Measurements from ENCODE around the gene KCTD16. TPM values are rescaled to one million over a fixed set of nuclear protein-coding genes. Genes with fewer than 3 reads are reported as not detected.

KCTD16 gene
- total and polyA plus RNA-seq, 2 experiments from 2014 or later: 0.45 to 3.4 TPM

DNA sequence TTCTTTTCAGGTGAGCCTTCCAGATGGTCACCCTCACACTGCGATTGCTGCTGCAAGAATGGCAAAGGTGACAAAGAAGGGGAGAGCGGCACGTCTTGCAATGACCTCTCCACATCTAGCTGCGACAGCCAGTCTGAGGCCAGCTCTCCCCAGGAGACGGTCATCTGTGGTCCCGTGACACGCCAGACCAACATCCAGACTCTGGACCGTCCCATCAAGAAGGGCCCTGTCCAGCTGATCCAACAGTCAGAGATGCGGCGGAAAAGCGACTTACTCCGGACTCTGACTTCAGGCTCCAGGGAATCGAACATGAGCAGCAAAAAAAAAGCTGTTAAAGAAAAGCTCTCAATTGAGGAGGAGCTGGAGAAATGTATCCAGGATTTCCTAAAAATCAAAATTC, 303.0 kb downstream of the KCTD16 start:
- H3K27ac ChIP-seq: no peak overlapping the region
- H3K36me3 ChIP-seq (replicated peaks; ENCODE audit: insufficient read depth, low read depth): no peaks in the 10 kb centered on the region
- H2AFZ ChIP-seq: no peak overlapping the region
- DNase-seq (ENCODE audit: low spot score): no peak
- no peaks in the 10 kb centered on the region for H3K9me2 ChIP-seq (replicated peaks; ENCODE audit: insufficient read depth)
- no peak overlapping the region for H3K4me3 ChIP-seq
- H4K20me1 ChIP-seq (ENCODE audit: insufficient read depth, poor library complexity, severe bottlenecking): no peaks in the 10 kb centered on the region
- H3K79me2 ChIP-seq: no peaks in the 10 kb centered on the region
- H3K9me3 ChIP-seq (ENCODE audit: low read depth): no peaks in the 10 kb centered on the region
- TF ChIP-seq, protein P1, sequence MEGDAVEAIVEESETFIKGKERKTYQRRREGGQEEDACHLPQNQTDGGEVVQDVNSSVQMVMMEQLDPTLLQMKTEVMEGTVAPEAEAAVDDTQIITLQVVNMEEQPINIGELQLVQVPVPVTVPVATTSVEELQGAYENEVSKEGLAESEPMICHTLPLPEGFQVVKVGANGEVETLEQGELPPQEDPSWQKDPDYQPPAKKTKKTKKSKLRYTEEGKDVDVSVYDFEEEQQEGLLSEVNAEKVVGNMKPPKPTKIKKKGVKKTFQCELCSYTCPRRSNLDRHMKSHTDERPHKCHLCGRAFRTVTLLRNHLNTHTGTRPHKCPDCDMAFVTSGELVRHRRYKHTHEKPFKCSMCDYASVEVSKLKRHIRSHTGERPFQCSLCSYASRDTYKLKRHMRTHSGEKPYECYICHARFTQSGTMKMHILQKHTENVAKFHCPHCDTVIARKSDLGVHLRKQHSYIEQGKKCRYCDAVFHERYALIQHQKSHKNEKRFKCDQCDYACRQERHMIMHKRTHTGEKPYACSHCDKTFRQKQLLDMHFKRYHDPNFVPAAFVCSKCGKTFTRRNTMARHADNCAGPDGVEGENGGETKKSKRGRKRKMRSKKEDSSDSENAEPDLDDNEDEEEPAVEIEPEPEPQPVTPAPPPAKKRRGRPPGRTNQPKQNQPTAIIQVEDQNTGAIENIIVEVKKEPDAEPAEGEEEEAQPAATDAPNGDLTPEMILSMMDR (IDR thresholded peaks at IDR 0.05; ENCODE audit: poor library complexity): no peak
- TF ChIP-seq EZH2phosphoT487 (IDR thresholded peaks at IDR 0.05; ENCODE audit: low read depth, severe bottlenecking, unreplicated experiment): no peak
- no peak for TF ChIP-seq EZH2 (IDR thresholded peaks at IDR 0.05; ENCODE audit: borderline replicate concordance)
- H3K4me1 ChIP-seq (ENCODE audit: insufficient read depth): peaks cover 6% of the 10 kb centered on the region
- 97% methylated on average over 13 of the region's 13 CpGs for WGBS (ENCODE audit: low lambda C conversion rate, missing lambda C conversion rate)
- H3K27me3 ChIP-seq: no peaks in the 10 kb centered on the region
- no peak overlapping the region for H3K4me2 ChIP-seq

DNA sequence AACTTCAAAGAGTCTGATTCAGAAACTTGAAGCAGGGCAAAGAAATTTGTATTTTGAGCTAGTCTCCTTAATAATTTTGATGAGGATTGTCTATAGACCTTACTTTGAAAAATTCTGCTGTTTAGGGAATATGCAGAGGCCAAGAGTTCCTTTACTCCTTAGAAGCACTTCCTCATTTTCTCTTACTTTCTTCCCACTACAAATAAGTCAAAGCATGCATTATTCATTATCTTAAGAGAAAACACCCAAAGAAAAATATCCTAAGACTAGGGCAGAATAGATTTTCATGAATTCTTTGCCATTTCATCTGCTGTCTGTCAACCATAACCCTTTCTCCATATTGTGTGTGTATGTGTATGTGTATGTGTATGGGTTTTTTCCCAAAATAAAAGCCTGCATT, 307.9 kb downstream of the KCTD16 start:
- H3K4me3 ChIP-seq: no peak overlapping the region
- no peaks in the 10 kb centered on the region for H4K20me1 ChIP-seq (ENCODE audit: insufficient read depth, poor library complexity, severe bottlenecking)
- no peaks in the 10 kb centered on the region for H3K9me2 ChIP-seq (replicated peaks; ENCODE audit: insufficient read depth)
- TF ChIP-seq EZH2phosphoT487 (IDR thresholded peaks at IDR 0.05; ENCODE audit: low read depth, severe bottlenecking, unreplicated experiment) (no peak), EZH2 (IDR thresholded peaks at IDR 0.05; ENCODE audit: borderline replicate concordance) (no peak)
- TF ChIP-seq, protein P1 (IDR thresholded peaks at IDR 0.05; ENCODE audit: poor library complexity): no peak
- H3K36me3 ChIP-seq (replicated peaks; ENCODE audit: insufficient read depth, low read depth): no peaks in the 10 kb centered on the region
- no peaks in the 10 kb centered on the region for H3K9me3 ChIP-seq (ENCODE audit: low read depth)
- H3K4me2 ChIP-seq: no peak overlapping the region
- DNase-seq (ENCODE audit: low spot score): no peak
- no peak overlapping the region for H2AFZ ChIP-seq
- H3K27ac ChIP-seq: no peak overlapping the region
- no peaks in the 10 kb centered on the region for H3K27me3 ChIP-seq
- no peaks in the 10 kb centered on the region for H3K79me2 ChIP-seq
- H3K4me1 ChIP-seq (ENCODE audit: insufficient read depth): peaks cover 7% of the 10 kb centered on the region

- peaks cover 7% of the 10 kb centered on the region for H3K4me1 ChIP-seq (ENCODE audit: insufficient read depth)
- H4K20me1 ChIP-seq (ENCODE audit: insufficient read depth, poor library complexity, severe bottlenecking): no peaks in the 10 kb centered on the region
- H3K36me3 ChIP-seq (replicated peaks; ENCODE audit: insufficient read depth, low read depth): no peaks in the 10 kb centered on the region
- no peak overlapping the region for H3K4me2 ChIP-seq
- H3K9me2 ChIP-seq (replicated peaks; ENCODE audit: insufficient read depth): no peaks in the 10 kb centered on the region
- TF ChIP-seq EZH2 (IDR thresholded peaks at IDR 0.05; ENCODE audit: borderline replicate concordance) (no peak), EZH2phosphoT487 (IDR thresholded peaks at IDR 0.05; ENCODE audit: low read depth, severe bottlenecking, unreplicated experiment) (no peak)
- TF ChIP-seq, protein P1 (IDR thresholded peaks at IDR 0.05; ENCODE audit: poor library complexity): no peak
- H3K27me3 ChIP-seq: no peaks in the 10 kb centered on the region
- H3K4me3 ChIP-seq: no peak overlapping the region
- no peak overlapping the region for H2AFZ ChIP-seq
- no peak overlapping the region for H3K27ac ChIP-seq
- DNase-seq (ENCODE audit: low spot score): peak; percentile 20
- H3K9me3 ChIP-seq (ENCODE audit: low read depth): no peaks in the 10 kb centered on the region
- no peaks in the 10 kb centered on the region for H3K79me2 ChIP-seq
Measured at GRCh38 chr5:144481861-144482260, 311.2 kb downstream of the KCTD16 start.
